Esophagus muscularis mucosa (tissue), 4 donors: ENCODE data around the gene ADD3. TPM values are rescaled to one million over a fixed set of nuclear protein-coding genes. Genes with fewer than 3 reads are reported as not detected.
"Not testable (repeated sequence)": the region's sequence is repeated elsewhere in the genome, so short reads cannot be mapped to it uniquely, and the experiment has no call there.

ENCODE experiments used
- DNase-seq: peaks from one replicate; pipeline ENCODE4 v3.0.0-alpha.2; 2017; ENCODE audit errors: extremely low spot score
- H3K27ac ChIP-seq, 4 donors: fragments of 200-600 bp; sonication (generic); replicated peaks in 1 of 4; 1 replicate in 3 of 4; 2 replicates in 1 of 4; pipeline ENCODE4 v1.5.1; 2016 to 2019; ENCODE audit warnings: mild to moderate bottlenecking in 1 of 4
- H3K27me3 ChIP-seq, 4 donors: fragments of 200-600 bp; sonication (generic); one replicate each; pipeline versions ENCODE4 v1.5.1 to v1.6.0; 2016 to 2019
- H3K36me3 ChIP-seq, 4 donors: fragments of 200-600 bp; sonication (generic); one replicate each; pipeline ENCODE4 v1.5.1; 2016 to 2019
- H3K4me1 ChIP-seq, 4 donors: fragments of 200-600 bp; sonication (generic); one replicate each; pipeline ENCODE4 v1.5.1; 2016 to 2019
- H3K4me3 ChIP-seq, 4 donors: fragments of 200-600 bp; sonication (generic); 1 replicate in 2 of 4; 2 replicates in 2 of 4; pipeline ENCODE4 v1.5.1; 2016 to 2019; ENCODE audit warnings: mild to moderate bottlenecking in 4 of 4, moderate library complexity in 1 of 4
- H3K9me3 ChIP-seq, 4 donors: fragments of 200-600 bp; sonication (generic); 1 replicate in 3 of 4; 2 replicates in 1 of 4; pipeline ENCODE4 v1.5.1; 2016 to 2019
- CTCF ChIP-seq, 3 experiments: fragments of 200-600 bp in 2 of 3; fragments of 450-650 bp in 1 of 3; sonication (generic) in 2 of 3; IDR thresholded peaks; one replicate each; pipeline ENCODE4 v1.5.1; 2017 to 2019; ENCODE audit warnings: antibody characterized with exemption in 3 of 3, mild to moderate bottlenecking in 2 of 3, moderate library complexity in 1 of 3
- EP300 ChIP-seq: sonication (generic); formaldehyde crosslinking; IDR thresholded peaks from one replicate; pipeline ENCODE4 v1.6.1; 2017; ENCODE audit warnings: antibody characterized with exemption
- POLR2A ChIP-seq: fragments of 450-650 bp; IDR thresholded peaks from one replicate; pipeline ENCODE4 v1.6.1; 2017; ENCODE audit warnings: antibody characterized with exemption, moderate library complexity, mild to moderate bottlenecking, low read depth
- POLR2AphosphoS5 ChIP-seq, 2 donors: sonication (generic); formaldehyde crosslinking; IDR thresholded peaks; one replicate each; pipeline ENCODE4 v1.6.1; 2017; ENCODE audit warnings: antibody characterized with exemption in 2 of 2
- WGBS: methylation state at CpG from one replicate; pipeline ENCODE4 v1.1.5; 2018; 5-methylcytosine and 5-hydroxymethylcytosine counted together
- intact Hi-C: fragments of 100-400 bp; cut with DNase I; formaldehyde crosslinking; loops from one replicate; pipeline ENCODE4 v1.15.1; 2023
- total RNA-seq, 4 donors: library from RNA; depleted of rRNA; stranded (reverse); fragments of >200 nt; gene quantifications; one replicate each; pipeline versions ENCODE4 v1.1.0 to v1.2.1, GENCODE V29; 2016

ADD3 gene
- total RNA-seq, 4 donors from 2014 or later: 60.1 to 228 (median 99.2) TPM

DNA sequence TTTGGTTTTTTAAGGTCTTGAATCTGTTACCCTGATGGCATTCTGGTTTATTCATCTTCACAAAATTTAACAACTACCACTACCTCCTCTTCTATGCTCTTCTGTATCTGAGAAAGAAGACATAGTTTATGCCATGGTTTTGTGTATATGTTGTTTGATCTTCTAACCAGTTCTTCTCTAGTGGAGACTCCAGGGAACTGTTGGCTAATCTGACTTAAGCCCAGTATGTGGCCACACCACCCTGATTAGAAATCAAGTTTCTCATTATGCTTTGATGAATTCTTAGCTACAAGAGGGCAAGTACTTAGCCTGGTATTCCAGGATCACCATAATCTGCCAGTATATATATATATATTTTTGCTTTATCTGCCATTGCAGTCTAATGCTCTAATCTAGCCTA is 100.1 kb downstream of the ADD3 start:
- H3K36me3 ChIP-seq: peaks cover 0 to 26% (median 10%) of the 10 kb centered on the region in 4 donors
- no peaks in the 10 kb centered on the region for H3K9me3 ChIP-seq
- TF ChIP-seq EP300: no peak
- TF ChIP-seq CTCF (IDR thresholded peaks at IDR 0.05): no peak
- TF ChIP-seq POLR2AphosphoS5 (IDR thresholded peaks at IDR 0.05): no peak
- TF ChIP-seq POLR2A: no peak
- intact Hi-C loops: loop anchor here (10.0 kb wide), 1 partner anchor 223 kb away; no protein-coding TSS in a partner anchor
- H3K4me3 ChIP-seq: no peak overlapping the region
- H3K4me1 ChIP-seq: peaks cover 0 to 4% (median 0%) of the 10 kb centered on the region in 4 donors
- H3K27ac ChIP-seq: no peak overlapping the region
- no peaks in the 10 kb centered on the region for H3K27me3 ChIP-seq
- DNase-seq: no peak

DNA sequence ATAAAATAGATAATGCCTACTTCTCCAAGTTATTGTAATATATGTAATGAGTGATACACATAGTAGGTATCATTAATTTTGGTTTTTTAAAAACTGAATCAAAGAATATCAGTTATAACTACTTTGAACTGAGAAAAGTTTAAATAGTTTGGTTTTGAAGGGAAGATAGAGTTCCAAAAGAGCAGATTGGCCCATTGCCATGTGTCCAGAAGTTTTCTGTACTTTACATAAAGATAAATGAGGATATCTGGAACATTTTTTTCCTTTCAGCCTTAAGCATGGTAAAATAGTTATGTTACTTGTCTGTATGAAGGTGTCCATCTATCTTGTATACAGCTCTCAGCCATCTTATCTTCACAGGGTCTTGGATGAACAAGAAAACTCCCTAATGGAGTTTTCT is 101.7 kb downstream of the ADD3 start:
- Histone ChIP-seq H3K36me3 (peaks cover under 1 to 29% (median 13%) of the 10 kb centered on the region in 4 donors), H3K9me3 (no peaks in the 10 kb centered on the region), H3K4me3 (no peak overlapping the region), H3K4me1 (peaks cover 0 to 4% (median 0%) of the 10 kb centered on the region in 4 donors), H3K27me3 (no peaks in the 10 kb centered on the region), H3K27ac (no peak overlapping the region)
- DNase-seq: no peak
- TF ChIP-seq CTCF (IDR thresholded peaks at IDR 0.05) (no peak), POLR2A (no peak), POLR2AphosphoS5 (IDR thresholded peaks at IDR 0.05) (no peak), EP300 (no peak)
- intact Hi-C loops: loop anchor here (10.0 kb wide), 1 partner anchor 225 kb away; no protein-coding TSS in a partner anchor

DNA sequence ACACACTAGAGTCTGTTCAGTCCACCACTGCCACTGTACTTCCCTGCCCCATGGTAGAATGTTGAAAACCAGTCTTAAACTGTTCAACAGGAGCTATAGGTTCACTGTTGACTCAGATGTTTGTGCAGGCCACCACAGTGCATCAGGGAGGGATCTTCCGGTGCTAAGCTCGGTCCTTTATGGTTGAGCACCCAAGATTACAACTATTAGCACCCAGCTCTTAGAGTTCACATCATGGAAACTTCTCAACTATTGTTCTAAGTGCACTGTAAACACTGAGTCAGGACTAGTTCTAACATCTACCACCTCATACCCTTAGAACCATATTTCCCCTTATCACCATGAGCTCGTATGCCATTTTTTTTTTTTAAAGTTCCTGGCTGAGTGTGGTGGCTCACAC is 102.6 kb downstream of the ADD3 start:
- intact Hi-C loops: no loop called here
- TF ChIP-seq POLR2A: no peak
- TF ChIP-seq POLR2AphosphoS5 (IDR thresholded peaks at IDR 0.05): no peak
- TF ChIP-seq EP300: no peak
- TF ChIP-seq CTCF (IDR thresholded peaks at IDR 0.05): no peak
- WGBS: 96% methylated on average over 3 of the region's 3 CpGs
- no peaks in the 10 kb centered on the region for H3K9me3 ChIP-seq
- H3K27me3 ChIP-seq: no peaks in the 10 kb centered on the region
- peaks cover 6 to 32% (median 18%) of the 10 kb centered on the region in 4 donors for H3K36me3 ChIP-seq
- H3K4me1 ChIP-seq: peaks cover 0 to 4% (median 0%) of the 10 kb centered on the region in 4 donors
- no peak overlapping the region for H3K27ac ChIP-seq
- DNase-seq: no peak
- H3K4me3 ChIP-seq: no peak overlapping the region

DNA sequence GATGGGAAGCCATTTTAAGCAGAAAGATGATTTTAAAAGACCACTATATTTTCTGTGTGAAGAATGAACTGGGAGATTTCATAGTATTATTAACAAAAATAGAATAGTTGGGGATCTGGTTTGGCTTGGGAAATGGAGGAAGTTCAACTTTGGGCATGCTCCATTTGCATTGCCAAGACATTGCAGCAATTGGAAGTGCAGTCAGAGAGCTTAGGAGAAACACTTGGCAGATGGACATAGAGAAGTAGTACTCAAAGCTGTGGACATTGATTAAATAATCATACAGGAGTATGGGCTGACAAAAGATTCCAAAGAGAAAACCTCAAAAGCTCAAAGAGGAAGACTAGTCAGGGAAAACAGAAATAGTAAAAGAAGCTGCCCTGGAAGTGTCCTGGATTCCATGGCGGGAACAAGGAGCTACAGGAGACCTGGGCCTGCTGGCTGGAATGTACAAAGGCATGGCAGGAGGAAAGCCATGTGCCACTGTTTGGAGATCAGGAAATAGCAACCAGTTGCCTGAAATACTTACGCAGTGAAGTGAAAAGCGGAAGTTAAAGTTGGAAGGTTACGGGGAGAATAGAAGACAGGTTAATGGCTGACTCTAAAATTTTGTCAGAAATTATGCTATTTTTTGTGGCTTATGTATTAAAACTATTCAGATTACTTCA is 106.0 kb downstream of the ADD3 start:
- Histone ChIP-seq H3K4me1 (peaks cover 0 to 8% (median 2%) of the 10 kb centered on the region in 4 donors), H3K9me3 (no peaks in the 10 kb centered on the region), H3K36me3 (peaks cover 13 to 51% (median 32%) of the 10 kb centered on the region in 4 donors), H3K27ac (no peak overlapping the region), H3K4me3 (no peak overlapping the region), H3K27me3 (no peaks in the 10 kb centered on the region)
- DNase-seq: no peak
- TF ChIP-seq POLR2A (no peak), CTCF (IDR thresholded peaks at IDR 0.05) (no peak), EP300 (no peak), POLR2AphosphoS5 (IDR thresholded peaks at IDR 0.05) (no peak)
- 87% methylated on average over 4 of the region's 4 CpGs for WGBS
- intact Hi-C loops: no loop called here

GRCh38 chr10:110114668-110115067 is 106.9 kb downstream of the ADD3 start:
- H3K9me3 ChIP-seq, H3K4me3 ChIP-seq, intact Hi-C loops, DNase-seq, H3K4me1 ChIP-seq, H3K27ac ChIP-seq, H3K27me3 ChIP-seq: not testable (repeated sequence)
- 95% methylated on average over 2 of the region's 2 CpGs for WGBS
- H3K36me3 ChIP-seq: peaks cover 13 to 60% (median 36%) of the 10 kb centered on the region in 4 donors
